ENCODE measurements around the gene TGFB1I1.
"Not testable (repeated sequence)": the region's sequence is repeated elsewhere in the genome, so short reads cannot be mapped to it uniquely, and the experiment has no call there.

The TGFB1I1 gene

GRCh38 chr16:31517800-31518402, 45.9 kb downstream of the TGFB1I1 start:
- DNase-seq (ENCODE audit: low read depth in 2 of 2), result no peak

- DNase-seq (ENCODE audit: low read depth in 2 of 2), result no peak
Measured at GRCh38 chr16:31519759-31520431, 47.9 kb downstream of the TGFB1I1 start.

GRCh38 chr16:31521368-31521767, 49.4 kb downstream of the TGFB1I1 start:
- no peak for DNase-seq (ENCODE audit: low read depth in 2 of 2)

DNA sequence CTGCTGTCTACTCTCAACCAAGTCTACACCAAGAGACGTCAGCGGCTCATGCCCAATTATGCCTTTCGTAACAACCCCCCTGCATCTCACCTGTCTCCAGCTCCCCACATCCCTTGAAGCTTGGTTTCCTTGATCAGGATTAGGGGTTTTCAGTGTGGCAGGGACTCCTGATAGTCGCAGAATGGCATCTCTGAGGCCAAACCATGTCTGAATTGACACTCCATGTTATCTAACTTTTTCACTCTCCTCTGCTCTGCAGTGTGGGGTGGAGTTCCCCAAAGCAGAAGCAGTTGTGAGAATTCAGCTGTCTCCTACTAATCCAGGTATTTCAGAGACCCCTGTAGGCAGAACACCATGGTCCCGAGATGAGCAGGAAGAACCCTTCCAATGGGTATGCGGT, 50.1 kb downstream of the TGFB1I1 start:
- DNase-seq (ENCODE audit: low read depth in 2 of 2), result no peak

DNA sequence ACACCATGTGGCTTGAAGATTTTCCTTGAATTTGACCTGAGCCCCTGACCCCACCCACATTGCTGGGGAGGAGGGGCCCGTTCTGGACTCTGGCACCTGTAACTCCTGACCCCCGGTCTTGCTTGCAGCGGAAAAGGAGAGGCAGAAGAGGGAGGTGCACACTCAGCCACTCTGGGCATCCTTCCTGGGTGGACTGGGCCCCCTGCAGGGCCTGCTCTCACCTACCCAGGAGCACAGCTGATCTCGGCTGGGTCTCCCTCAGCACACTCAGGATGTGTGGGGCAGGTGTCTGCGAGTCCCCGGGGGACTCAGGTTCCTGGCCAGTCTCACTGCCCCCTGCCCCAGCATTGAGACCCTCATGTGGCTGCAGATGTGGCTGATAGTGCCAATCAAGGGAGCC, 51.8 kb downstream of the TGFB1I1 start:
- DNase-seq (ENCODE audit: low read depth in 2 of 2), result not testable (repeated sequence)

DNA sequence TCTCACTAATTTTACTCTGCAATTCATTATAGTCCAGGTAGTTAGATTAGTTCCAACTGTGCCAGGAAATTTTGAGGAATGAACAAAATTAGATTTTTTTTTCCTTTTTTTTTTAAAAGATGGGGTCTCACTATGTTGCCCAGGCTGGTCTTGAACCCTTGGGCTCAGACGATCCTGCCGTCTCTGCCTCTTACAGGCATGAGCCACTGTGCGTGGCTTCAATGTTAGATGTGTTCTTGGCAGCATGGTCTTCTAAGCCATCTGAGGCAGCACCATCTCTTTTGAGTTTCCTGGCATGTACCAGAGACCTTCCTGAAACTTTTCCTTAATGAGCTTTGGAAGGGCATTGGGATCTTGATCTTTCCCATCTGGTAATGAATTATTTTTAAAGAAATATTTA, 53.2 kb downstream of the TGFB1I1 start:
- no peak for DNase-seq (ENCODE audit: low read depth in 2 of 2)
